Loucy (cell line): ENCODE data around the gene SLC27A2.

Source experiments
- EZH2phosphoT487 ChIP-seq: fragments of 200-600 bp; IDR thresholded peaks from 2 replicates; pipeline ENCODE4 v1.6.1; 2018; ENCODE audit warnings: antibody characterized with exemption, mild to moderate bottlenecking, moderate library complexity, borderline replicate concordance
- TF ChIP-seq, protein P1 (sequence below): fragments of 200-600 bp; sonication (generic); conservative IDR thresholded peaks from 2 replicates; pipeline ENCODE4 v1.5.1; 2014; ENCODE audit warnings: mild to moderate bottlenecking, antibody characterized with exemption, low read length

GRCh38 chr15:50252556-50252955 is 70.6 kb downstream of the SLC27A2 start:
- TF ChIP-seq, protein P1, sequence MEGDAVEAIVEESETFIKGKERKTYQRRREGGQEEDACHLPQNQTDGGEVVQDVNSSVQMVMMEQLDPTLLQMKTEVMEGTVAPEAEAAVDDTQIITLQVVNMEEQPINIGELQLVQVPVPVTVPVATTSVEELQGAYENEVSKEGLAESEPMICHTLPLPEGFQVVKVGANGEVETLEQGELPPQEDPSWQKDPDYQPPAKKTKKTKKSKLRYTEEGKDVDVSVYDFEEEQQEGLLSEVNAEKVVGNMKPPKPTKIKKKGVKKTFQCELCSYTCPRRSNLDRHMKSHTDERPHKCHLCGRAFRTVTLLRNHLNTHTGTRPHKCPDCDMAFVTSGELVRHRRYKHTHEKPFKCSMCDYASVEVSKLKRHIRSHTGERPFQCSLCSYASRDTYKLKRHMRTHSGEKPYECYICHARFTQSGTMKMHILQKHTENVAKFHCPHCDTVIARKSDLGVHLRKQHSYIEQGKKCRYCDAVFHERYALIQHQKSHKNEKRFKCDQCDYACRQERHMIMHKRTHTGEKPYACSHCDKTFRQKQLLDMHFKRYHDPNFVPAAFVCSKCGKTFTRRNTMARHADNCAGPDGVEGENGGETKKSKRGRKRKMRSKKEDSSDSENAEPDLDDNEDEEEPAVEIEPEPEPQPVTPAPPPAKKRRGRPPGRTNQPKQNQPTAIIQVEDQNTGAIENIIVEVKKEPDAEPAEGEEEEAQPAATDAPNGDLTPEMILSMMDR = no peak
- TF ChIP-seq EZH2phosphoT487 = no peak
